GM18520 (cell line): Measurements from ENCODE around the gene SLC39A11.
"Not testable (repeated sequence)": the region's sequence is repeated elsewhere in the genome, so short reads cannot be mapped to it uniquely, and the experiment has no call there.

Experiments
- ATAC-seq: cut with Tn5 transposase; IDR thresholded peaks from one replicate; pipeline ENCODE4 v1.9.1; 2021; ENCODE audit not compliant: unreplicated experiment

SLC39A11 gene

GRCh38 chr17:72766761-72767356, 325.6 kb downstream of the SLC39A11 start:
- no peak for ATAC-seq

DNA sequence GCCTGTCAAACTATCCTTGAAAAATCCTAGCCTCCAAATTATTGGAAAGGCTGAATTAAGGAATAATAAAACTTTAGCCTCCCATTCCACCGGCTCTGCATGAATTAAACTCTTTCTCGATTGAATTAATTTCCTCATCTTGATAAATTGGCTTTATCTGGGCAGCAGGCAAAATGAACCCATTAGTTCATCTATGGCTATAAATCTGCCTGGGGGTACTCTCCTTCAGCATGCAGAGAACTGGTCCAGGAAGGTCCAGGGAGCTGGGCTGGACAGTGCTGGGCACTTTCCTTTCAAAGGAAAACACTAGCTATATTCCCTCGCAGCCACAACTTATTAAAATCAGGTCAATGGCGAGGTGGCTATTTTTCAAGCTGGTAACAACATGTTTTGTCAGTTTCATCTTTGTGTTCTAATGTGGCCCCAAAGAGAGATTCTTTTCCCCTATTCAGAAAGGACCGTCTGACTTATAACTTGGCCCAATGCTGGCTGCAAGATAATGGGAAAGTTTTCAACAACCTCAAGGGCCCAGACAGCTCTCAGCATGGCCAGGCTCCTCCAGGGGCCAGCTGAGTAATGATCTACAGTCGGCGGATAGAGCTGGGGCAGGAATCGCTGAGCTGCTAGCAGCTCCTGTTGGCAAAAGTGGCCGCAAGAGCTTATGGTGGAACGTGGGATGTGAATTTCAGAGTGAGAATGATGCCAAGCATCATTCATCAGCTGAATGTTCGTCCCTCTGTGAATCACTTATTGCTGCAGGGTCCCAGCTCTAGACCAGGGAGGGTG, 326.9 kb downstream of the SLC39A11 start:
- no peak for ATAC-seq

DNA sequence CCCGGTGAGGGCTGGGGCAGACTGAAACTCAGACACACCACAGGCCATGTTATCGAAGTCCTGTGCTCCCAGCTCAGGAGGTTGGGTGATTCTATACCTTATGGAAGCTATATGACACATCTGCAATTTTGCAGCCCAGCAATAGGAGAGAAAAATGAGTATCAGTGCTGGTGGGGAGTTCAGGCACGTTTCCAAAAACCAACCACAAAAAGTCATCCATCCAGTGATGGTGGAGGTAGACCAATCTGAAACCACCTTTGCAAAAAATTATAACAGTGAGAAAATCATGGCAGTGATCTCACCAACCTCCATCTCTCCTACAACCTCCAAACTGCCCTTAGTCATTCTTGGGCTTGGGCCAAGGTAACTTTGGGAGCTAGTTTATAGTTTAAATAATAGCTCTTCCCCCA, 327.9 kb downstream of the SLC39A11 start:
- ATAC-seq, result no peak

GRCh38 chr17:72763981-72764380, 328.5 kb downstream of the SLC39A11 start:
- ATAC-seq, result no peak

GRCh38 chr17:72761893-72762575, 330.5 kb downstream of the SLC39A11 start:
- not testable (repeated sequence) for ATAC-seq

DNA sequence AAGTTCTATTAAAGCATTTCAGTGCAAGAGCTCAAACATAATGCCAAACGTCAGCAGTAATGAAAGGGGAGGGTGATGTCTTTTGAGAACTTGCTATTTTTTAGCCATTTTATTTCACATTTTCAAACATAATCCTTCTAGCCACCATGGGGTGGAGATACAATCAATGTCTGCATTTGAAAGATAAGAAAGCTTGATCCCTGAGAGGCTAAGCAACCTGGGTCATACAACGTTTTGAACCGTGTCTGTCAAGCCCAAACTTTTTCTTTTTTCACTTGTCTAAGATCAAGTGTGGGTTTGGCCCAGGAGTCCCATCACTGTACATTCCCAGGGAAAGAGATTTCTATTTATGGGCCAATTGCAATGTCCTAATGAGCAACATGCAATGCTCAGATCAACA, 331.1 kb downstream of the SLC39A11 start:
- ATAC-seq, result no peak

DNA sequence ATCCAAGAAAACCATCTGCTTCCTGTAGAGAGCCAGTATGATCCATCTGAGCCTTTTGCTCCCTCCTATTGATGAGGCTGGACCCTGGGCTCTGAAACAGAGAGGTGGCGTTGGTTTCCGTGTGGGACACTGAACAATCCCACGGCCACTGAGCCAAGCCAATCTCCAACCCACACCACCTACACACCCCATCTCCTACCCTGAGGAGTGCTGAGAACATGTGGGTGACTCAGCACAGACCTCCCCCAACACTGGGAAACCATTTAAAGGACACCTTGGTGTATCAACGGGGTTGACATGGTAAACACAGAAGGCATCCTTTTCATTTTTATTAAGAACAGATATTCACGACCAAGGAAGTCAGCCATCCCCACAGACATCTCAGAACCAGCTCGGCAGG, 332.1 kb downstream of the SLC39A11 start:
- ATAC-seq, result no peak

- no peak for ATAC-seq
Observed at GRCh38 chr17:72759301-72759700, 333.2 kb downstream of the SLC39A11 start.

DNA sequence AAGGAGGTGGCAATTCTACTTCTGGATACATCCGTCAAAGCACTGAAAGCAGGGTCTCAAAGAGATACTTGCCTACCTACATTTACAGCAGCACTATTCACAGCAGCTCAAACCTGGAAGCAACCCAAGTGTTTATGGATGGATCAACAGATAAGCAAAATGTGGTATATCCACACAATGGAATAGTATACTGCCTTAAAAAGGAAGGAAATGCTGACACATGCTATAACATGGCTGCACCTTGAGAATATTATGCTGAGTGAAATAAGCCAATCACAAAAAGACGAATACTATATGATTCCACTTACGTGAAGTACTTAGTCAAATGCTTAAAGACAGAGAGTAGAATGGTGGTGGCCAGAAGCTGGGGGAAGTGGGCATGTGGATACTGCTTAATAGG, 336.2 kb downstream of the SLC39A11 start:
- ATAC-seq, result no peak

- no peak for ATAC-seq
Observed at GRCh38 chr17:72754513-72754912, 338.0 kb downstream of the SLC39A11 start.

GRCh38 chr17:72751746-72752145, 340.7 kb downstream of the SLC39A11 start:
- ATAC-seq, result no peak

GRCh38 chr17:72749119-72749572, 343.3 kb downstream of the SLC39A11 start:
- no peak for ATAC-seq

DNA sequence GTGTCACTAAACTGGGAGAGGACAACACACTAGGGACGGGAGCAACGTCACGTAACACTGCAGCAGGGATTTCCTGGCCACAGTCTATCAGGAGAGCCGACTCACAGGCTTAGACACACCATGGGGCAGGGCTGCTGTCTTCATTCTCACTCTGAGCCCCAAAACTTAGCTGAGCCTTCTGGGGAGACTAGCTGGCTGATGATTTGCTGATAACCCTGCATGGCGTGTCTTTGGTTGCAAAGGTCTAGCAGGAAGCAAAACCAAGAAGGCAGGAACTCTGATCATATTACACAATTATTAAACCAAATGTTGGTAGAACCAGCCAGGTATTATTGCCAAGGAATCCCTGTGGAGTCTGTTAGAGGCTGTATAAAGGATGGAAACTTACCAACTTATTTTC, 345.0 kb downstream of the SLC39A11 start:
- no peak for ATAC-seq

DNA sequence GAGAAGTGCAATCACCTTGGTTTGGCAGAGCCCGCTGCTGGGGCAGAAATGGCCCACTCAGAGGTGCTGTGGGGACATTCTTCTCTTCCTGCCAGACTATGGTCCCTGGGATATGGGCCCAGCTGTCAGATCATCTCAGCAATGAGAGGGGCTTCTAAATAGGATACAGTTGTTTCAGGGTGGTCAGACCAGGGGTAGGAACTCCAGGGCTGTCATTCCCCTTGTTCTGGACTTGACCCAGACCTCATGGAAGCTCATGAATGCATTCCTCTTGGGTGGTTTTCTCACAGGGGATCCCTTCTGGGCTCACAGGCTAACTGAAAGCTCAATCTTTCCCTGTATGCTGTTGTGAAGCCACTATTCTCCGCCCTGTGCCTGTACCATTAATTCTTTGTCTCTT, 347.2 kb downstream of the SLC39A11 start:
- ATAC-seq, result no peak

DNA sequence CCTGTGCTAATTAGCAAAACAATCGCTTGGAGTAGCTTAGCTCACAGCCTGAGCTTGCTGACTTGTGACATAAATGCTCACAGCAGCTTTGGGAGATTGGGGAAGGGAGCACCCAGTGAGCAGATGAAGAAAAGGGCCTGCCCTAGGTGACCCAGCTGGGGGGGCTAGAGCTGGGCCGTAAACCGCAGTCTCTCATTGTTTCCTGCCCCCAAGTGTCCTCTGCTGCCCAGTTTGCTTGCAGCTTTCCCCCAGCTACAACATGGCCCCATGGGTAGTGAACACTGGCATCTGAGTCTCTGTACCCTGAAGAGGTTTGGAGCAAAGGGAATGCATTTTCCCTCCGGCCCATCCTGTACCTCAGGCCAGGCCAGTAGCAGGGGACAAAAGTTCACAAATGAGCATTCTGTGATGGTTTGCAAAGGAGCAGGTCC, 349.4 kb downstream of the SLC39A11 start:
- ATAC-seq, result no peak

DNA sequence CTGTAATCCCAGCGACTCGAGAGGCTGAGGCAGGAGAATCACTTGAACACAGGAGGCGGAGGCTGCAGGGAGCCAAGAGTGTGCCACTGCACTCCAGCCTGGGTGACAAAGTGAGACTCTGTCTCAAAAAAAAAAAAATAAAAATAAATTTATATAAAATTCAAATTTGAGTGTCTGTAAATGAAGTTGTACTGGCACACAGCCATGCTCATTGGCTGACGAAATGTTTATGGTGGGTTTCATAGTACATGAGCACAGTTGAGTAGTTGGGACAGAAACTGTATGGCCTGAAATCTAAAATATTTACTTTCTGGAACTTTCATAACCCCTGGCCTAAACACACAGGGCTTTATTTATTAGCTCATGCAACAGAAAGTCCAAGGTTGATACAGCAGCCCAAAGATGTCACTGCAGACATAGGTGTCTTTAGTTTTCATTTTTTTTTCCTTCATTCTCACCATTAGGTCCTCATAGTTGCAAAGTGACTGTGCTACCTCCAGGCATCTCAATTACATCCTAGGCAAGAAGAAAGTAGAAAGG, 355.3 kb downstream of the SLC39A11 start:
- ATAC-seq, result no peak

DNA sequence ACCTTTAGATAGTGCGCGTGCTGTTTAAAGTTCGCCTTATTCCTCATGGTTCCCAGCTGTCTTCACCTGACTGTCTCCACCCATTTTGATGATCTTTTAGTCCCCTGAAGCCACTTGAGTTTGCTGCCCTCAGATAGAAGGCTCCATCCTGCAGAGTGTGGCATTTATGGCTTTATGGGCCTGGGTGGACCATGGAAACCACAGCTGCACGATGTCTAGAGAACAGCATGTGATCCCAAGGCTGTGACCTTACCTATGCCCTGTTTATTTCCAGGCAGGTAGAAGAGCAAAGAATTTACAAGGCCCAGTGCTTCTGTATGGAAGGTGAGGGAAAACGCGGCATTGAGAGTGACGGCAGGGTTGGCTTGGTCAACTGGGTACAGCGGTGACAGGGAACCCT, 356.9 kb downstream of the SLC39A11 start:
- no peak for ATAC-seq

GRCh38 chr17:72735048-72735447, 357.4 kb downstream of the SLC39A11 start:
- ATAC-seq, result no peak

GRCh38 chr17:72734613-72735012, 357.9 kb downstream of the SLC39A11 start:
- ATAC-seq, result no peak

DNA sequence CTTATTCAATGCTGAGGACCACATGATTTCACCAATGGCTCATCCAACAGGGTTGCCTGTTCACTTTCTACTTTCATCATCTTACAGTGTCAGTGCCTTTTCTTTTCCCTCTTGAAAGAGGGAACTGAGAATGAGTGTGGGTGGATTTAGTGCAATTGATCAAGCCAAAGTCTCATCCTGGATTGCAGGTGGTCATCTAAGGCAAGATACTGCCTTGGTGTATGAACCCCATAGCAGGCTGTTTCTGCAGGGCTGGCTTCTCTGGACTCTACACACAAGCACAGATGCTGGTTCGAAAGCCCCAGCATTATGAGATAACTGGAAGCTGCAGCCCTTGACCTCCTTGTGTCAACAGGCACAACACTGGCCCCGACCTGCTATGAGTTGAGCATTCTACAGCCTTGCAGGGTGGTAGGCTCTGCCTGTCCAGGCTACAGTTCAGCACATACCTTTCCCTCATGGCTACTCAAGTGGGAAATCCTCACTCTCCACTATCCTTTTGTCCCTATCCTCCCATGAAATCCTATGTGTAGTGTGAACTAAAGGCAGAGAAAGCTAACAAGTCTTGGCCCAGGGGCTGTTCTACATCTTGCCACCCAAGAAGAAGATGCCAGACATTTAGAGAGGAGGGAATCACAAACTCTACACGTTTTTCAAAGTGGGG, 358.7 kb downstream of the SLC39A11 start:
- no peak for ATAC-seq
